Activated T-cell treated with anti-CD3 and anti-CD28 coated beads for 48 hours (primary cell): ENCODE results near the gene MOCOS.

Source experiments
- DNase-seq: peaks from one replicate; pipeline ENCODE4 v3.0.0-alpha.2; 2020; ENCODE audit warnings: low read depth

MOCOS gene

DNA sequence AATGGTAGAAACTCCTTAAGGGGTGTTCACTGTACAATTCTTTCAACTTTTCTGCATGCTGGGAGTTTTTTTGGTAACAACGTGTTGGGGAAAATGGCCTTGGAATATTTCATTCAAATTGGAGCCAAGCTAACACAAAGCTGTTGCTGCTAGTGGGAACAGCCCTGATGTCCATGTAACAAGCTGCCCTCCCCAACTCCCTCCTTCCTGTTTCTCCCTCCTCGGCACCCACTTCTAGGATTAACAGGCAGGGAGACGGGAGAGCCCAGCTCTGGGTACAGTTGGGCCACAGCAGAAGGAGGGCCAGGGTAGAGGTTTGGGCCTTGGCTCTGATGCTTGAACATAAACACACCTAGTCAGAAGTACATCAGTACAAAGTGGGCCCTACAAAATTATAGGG is 9.4 kb upstream of the MOCOS start:
- no peak for DNase-seq

GRCh38 chr18:36179562-36180355 is 7.5 kb upstream of the MOCOS start:
- no peak for DNase-seq

- DNase-seq: no peak
These were observed 5.9 kb upstream of the MOCOS start for GRCh38 chr18:36181441-36181840.

DNA sequence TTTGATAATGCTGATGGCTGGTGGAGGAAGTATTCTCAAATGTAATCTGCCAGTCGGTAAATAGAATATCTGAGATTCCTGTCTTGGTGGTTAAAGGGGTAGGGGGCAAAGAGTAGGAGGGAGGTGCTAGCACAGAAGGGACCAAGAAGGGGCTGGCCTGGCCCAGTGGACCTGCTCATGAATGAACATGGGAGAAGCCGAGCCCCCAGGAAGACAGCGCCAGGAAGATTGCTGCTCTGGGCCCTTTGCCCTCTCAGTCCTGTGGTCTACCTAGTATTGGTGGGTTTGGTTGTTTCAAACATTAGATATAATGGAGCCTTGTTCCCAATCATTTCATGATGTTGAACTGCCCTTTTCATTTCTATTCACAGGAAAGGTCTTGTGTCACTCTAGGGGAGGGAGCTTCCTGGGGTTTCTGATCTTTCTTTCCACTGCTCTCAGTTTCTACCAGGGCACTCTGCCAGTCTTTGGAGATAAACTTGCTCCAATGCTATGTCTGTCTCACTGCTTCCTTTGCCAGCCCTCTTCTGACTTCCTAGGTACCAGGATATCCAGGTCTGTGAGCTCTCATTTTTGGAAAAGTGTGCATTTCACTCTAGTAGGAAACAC is 5.3 kb upstream of the MOCOS start:
- DNase-seq: no peak

DNA sequence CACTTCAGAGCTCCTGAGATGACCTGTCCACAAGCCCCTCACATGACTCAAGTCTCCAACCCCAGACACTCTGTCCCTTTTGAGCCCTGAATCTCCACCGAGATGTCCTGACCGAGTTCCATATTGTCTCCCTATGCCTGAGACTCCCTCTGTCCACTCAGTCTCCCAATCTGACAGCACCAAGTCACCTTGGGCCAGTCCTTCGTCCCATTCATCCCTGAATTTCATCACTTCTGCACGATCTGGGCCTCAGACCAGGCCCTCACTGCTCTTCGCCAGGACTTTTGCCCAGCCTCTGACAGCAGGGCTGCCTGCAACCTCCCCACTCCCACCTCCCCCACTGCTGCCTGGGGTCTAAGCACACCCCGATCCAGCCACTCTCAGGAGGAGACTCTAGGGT is 4.3 kb upstream of the MOCOS start:
- no peak for DNase-seq

DNA sequence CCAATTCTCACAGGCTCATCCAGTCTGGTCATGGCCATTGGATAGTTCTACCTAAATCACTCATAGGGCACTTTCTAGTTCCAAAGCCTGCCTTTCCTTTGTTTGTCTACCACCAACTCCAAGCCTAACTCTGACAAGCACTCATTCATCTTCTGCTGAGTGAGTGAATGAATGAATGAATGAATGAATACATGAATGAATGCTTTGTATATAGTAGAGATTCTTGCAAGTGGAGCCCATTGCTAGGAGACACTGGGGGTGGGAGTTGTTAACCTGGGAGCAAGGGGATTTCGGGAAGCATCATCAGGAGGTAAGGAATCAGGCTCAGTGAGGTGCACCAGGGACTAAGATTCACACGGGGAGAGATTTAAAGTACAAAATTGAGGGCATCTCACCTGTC is 3.3 kb upstream of the MOCOS start:
- no peak for DNase-seq

- no peak for DNase-seq
These were observed 2.1 kb upstream of the MOCOS start for GRCh38 chr18:36185157-36185556.

- no peak for DNase-seq
These were observed 1.3 kb upstream of the MOCOS start for GRCh38 chr18:36185901-36186460.

GRCh38 chr18:36186461-36187192 is 670 bp upstream of the MOCOS start:
- no peak for DNase-seq

GRCh38 chr18:36187826-36188721 is 777 bp downstream of the MOCOS start:
- no peak for DNase-seq

DNA sequence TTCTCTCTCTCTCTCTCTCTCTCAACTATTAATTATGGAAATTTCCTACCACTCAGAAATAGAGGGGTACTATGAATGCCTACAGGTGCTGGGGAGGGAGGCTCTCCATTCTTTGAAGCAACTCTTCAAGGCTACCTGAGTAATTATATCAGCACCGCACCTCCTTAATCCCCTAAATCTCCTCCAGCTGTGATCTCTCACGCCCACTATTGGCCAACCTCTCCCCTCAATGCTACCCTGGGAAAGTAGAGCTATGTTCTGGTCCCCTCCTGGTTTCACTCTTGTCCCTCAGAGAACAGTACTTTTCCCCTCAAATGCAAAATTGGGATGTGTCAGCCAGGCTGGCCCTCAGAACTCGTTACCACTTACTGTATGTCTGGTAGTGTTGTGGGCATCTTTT is 1.6 kb downstream of the MOCOS start:
- DNase-seq: no peak

DNA sequence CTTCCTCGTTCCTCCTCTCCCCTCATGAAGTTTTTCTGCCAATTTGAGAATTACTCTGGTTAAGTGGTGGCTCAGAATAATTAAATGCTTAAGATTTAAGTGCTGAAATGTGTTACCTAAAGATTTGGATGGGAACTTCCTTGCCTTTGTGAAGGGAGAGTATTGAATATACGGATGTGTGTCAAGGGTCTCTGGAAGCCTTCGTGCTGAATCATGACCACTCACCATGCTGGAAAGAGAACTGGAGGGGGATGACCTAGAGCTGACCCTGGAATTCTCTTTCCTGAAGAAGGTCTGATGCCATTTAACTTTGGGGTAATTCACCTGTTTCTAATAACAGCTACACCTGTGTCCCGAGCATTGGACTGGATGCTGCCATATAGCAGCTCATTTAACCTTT is 2.2 kb downstream of the MOCOS start:
- DNase-seq: no peak

DNA sequence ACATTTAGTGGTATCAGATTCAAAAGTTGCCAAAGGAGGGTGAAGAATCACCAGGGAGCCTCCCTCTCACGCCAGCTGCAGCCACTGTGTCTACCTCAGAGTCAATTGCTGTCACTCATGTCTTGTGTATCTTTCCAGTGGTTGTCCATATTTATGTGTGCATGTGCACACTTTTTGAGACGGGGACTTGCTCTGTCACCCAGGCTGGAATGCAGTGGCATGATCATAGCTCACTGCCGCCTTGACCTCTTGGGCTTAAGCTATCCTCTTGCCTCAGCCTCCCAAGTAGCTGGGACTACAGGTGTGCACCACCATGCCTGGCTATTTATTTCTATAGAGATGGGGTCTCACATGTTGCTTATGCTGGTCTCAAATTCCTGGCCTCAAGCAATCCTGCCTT is 4.0 kb downstream of the MOCOS start:
- no peak for DNase-seq

DNA sequence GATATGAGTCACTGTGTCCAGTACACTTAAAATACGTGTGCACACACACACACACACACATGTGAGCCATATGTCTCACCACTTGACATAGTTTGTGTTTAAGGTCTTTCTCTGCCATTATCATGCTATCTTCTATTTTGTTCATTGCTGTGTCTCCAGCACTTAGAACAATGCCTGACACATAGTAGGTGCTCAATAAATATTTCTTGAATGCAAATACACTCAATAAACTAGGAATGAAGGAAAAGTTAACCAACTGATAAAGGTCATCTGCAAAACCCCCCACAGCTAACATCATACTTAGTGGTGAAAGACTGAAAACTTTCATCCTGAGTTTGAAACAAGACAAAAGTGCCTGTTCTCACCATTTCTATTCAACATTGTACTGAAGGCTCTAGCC is 4.4 kb downstream of the MOCOS start:
- no peak for DNase-seq

DNA sequence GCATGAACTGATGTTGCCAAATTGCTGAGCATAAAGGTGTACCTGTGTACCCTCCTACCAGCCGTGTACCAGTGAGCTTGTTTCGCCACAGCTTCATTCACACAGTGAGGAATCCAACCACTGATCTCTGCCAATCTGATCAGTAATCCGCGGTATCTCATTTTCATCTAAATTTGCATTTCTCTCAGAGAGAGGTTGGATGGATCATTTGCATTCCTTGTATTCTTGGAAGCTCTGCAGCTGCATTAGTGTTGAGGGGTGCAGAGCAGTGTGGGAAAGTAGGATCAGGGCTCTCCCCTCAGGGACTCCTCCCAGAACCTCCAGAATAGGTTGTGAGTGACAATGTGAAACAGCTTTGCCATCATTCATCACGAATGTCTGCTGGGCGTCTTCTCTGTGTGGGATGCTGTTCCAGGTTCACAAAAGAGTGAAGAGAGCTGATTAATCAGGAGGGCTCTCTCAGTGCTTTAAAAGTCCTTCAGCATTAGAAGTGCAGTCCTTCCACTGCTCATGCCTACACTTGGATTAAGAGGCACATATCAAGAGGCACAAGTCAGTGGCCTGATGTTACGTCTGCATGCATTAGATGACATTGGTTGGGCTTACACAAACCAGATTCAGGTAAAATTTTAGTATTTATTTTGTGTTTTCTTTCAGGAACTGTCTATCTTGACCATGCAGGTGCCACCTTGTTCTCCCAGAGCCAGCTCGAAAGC is 7.5 kb downstream of the MOCOS start:
- no peak for DNase-seq

- DNase-seq: no peak
These were observed 8.3 kb downstream of the MOCOS start for GRCh38 chr18:36195427-36196122.

GRCh38 chr18:36196238-36196995 is 9.1 kb downstream of the MOCOS start:
- no peak for DNase-seq

- DNase-seq: no peak
These were observed 10.3 kb downstream of the MOCOS start for GRCh38 chr18:36197511-36198166.

GRCh38 chr18:36199691-36200295 is 12.5 kb downstream of the MOCOS start:
- DNase-seq: no peak
